Ovary (tissue), 3 donors: ENCODE results near the gene VWDE.

Experiments
- CTCF ChIP-seq, 3 donors: fragments of 450-650 bp in 2 of 3; fragments of 200-600 bp in 1 of 3; IDR thresholded peaks; one replicate each; pipeline versions ENCODE4 v1.5.1 to v1.8.0; 2016 to 2022; ENCODE audit warnings: antibody characterized with exemption in 3 of 3, mild to moderate bottlenecking in 1 of 3
- POLR2A ChIP-seq: fragments of 450-650 bp; IDR thresholded peaks from one replicate; pipeline ENCODE4 v1.6.1; 2017; ENCODE audit warnings: antibody characterized with exemption, mild to moderate bottlenecking, moderate library complexity
- donor health status: DM: no; HTN: no; CAD: no.

- TF ChIP-seq POLR2A (no peak), CTCF (IDR thresholded peaks at IDR 0.05) (no peak)
Measured at GRCh38 chr7:12299367-12299766, 104.3 kb downstream of the VWDE start.
